ENCODE data around the gene THADA.

- TF ChIP-seq CTCF (IDR thresholded peaks at IDR 0.05; ENCODE audit: borderline replicate concordance, extremely low read depth, low read length, poor library complexity, severe bottlenecking): no peak
- no peak for TF ChIP-seq EZH2 (IDR thresholded peaks at IDR 0.05; ENCODE audit: borderline replicate concordance, low read depth, low read length, severe bottlenecking)
These were observed 180.2 kb downstream of the THADA start for GRCh38 chr2:43415592-43415991.
